Measurements from ENCODE around the gene ROBO3.

The ROBO3 gene

DNA sequence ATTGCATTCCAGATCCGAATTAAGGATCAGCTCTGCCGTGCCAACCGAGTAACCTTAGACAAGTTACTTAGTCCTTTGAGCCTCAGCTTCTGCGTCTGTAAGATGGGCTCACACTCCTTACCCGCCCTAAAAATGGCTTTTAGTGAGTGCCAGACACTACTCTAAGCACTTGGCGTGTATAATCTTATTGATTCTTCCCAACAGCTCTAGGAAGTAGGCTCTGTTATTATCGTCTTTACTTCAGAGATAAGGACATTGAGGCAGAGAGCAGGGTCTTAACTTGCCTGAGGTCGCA is 21.7 kb upstream of the ROBO3 start:
- no peak for DNase-seq

GRCh38 chr11:124844664-124845079 is 20.6 kb upstream of the ROBO3 start:
- no peak for DNase-seq

- DNase-seq, result no peak
Observed at GRCh38 chr11:124846070-124846673, 19.1 kb upstream of the ROBO3 start.

- no peak for DNase-seq
Observed at GRCh38 chr11:124859171-124859570, 6.1 kb upstream of the ROBO3 start.

DNA sequence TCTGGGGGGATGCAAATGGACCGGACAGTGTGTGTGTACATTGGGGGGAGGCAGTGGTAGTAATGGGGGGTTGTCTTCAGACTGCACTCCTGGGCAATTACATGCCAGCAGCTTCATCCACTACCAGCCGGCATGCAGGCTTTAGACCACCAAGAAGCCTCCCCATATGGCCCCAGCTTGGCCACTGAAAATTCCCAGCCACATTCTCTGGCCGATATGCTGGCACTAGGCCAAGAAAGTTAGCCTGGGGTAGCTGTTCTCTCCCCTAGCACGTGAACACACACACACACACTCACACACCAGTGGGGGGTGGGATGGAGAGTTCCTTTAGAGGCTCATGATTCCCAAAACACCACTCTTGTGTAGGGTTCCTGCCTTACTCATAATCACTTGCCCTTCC is 3.6 kb upstream of the ROBO3 start:
- DNase-seq, result no peak

- no peak for DNase-seq
Observed at GRCh38 chr11:124863137-124863825, 2.0 kb upstream of the ROBO3 start.

- no peak for DNase-seq
Observed at GRCh38 chr11:124863826-124864165, 1.4 kb upstream of the ROBO3 start.

DNA sequence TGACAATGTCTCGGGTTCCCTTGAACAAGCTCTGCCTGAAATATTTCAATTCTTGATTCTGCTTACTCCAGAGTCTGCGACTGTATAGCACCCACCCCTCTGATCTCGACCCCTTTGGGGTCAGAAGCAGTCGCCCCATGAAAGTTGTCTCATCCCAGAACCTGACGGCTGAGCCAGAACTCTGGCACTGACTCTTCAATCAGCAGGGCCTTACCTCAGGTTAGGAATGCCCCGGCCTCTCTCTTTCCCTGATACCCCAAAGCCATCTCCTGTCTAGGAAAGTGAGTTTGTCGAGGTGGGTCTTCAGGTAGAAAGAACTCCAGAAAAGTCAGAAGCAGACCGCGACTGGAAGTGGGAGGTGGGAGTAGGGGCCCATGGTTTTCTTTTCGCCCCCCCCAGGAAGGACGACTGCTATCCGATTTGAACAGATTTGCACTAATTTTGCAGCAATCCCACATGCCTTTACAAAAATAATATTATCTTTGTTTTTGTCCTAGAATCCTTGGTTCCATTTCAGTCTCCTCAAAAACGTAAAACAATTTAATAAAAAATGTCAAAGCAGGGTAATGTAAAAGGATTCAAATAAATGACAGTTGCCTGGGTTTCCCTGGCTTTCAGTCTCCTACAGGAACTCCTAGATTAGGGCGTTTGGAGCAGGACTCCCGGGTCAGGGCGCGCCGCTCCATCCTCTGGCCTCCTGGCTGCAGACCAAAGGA is 898 bp upstream of the ROBO3 start:
- DNase-seq, result no peak

DNA sequence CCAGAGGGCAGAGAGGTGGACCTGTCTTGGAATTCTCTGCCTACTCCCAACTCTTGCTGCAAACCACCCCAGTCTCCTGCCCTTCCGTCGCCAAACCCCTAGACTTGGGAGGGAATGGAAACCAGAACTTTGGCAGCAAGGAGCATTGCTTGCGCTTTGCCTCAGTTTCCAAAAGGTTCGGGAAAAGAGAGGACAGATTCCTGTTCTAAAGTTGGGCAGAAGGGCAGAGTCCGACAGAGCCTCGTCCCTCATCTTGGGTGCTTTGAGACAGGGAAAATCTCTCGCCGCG is 396 bp upstream of the ROBO3 start:
- DNase-seq, result no peak

DNA sequence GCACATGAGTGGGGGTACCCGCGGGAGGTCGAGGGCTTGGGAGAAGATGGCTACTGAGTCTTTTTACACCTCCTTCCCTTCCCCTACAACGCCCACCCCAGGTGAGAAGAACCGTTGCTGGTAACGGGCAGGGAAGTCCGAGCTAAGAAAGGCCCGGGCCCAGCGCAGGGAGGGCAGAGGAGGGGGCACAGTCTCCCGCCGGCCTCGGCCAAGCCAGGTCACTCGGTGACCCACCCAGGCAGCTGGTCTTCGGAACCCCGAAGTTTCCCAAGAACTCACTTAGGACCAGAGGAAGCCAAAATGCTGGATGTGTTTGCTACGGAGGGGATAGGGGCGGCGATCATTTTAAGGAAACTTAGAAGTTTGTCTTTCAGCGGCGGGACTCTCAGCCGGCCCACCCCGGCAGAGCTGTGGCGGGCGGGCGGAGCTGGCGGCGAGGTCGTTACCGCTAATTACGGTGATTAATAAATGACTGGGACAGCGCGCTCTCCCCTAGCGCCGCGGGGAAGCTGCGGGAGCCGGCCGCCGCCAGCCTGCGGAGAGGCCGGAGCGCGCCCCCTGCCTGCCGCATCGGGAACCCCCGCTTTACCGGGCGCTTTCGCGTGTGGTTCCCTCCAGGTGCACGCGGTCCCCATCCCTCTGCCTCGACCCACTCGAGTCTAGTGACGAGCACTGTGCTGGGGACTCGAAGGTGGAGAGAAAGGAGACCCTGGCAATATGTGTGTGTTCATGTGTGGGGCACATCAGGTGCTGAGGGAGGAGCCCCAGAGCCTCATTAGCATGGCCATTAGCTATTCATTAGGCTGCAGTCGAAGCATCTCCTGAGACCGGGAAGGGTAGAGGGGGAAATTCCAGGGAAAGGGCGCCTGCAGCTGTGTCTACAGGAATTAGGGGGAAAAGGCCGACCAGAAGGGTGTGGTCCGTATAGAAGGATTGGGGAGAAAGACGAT is 945 bp downstream of the ROBO3 start:
- DNase-seq, result peak; percentile 54

- no peak for DNase-seq
Observed at GRCh38 chr11:124867700-124868099, 2.5 kb downstream of the ROBO3 start.

DNA sequence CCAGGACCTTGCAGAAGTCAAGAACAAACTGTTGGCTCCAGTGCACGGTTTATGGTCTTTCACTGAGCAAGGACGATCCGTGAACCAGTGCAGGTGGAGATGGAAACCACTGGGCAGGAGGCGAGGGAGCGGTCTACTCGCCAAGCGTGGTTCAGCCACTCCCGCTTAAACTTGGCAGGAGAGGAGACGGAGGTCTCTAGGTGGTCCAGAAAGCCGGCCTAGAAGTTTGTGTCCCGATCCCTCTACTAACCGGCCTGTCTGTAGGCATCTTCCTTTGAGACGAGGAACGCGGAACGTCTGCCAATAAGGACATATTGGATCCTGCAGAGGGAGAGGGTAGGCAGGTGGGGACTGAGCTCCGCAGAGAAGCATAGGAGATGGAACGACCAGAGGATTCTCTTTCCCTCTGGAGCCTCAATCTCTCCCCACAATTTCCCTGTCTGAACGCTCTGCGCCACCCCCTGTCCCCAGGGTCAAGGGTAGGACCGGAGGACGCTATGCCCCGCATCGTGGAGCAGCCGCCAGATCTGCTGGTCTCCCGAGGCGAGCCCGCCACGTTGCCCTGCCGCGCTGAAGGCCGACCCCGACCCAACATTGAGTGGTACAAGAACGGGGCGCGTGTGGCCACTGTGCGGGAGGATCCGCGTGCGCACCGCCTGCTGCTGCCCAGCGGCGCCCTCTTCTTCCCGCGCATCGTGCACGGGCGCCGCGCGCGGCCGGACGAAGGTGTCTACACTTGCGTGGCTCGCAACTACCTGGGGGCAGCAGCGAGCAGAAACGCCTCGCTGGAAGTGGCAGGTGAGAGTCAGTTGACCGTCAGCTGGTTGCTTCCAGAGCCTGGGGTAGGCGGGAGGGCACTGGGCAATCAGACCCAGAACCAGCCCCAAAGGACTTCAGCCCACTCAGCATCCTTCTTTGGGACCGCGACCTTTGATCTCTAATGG is 3.4 kb downstream of the ROBO3 start:
- no peak for DNase-seq

GRCh38 chr11:124869331-124869730 is 4.1 kb downstream of the ROBO3 start:
- no peak for DNase-seq

- no peak for DNase-seq
Observed at GRCh38 chr11:124869856-124870387, 4.7 kb downstream of the ROBO3 start.

DNA sequence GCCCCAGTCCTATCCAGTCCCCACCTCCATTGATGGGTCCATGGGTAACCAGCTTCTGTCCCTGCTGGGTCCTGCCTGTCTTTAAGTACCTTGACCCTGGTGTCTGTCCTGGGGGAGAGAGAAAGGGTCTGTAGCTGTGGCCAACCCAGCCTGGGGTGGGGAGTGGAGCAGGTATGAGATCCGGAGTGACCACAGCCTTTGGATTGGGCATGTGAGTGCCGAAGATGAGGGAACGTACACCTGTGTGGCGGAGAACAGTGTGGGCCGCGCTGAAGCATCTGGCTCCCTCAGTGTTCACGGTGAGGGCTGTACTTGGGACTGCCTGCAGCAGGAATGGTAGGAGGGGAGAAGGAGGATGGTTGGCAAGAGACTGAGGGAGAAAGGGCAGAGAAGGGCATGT is 5.2 kb downstream of the ROBO3 start:
- no peak for DNase-seq

GRCh38 chr11:124872280-124872679 is 7.0 kb downstream of the ROBO3 start:
- no peak for DNase-seq

DNA sequence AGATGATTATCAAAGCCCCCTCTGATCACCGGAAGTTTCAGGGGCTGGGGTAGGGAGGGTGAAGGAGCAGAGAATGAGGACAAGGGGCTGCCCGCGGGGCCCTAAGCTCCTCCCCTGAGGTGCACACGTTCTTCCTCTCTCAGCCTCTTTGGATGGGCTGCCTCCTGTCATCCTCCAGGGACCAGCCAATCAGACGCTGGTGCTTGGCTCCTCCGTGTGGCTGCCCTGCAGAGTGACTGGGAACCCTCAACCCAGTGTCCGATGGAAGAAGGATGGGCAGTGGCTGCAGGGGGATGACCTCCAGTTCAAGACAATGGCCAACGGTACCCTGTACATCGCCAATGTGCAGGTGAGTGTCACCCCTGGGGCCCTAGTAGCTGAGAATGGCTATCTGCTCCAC is 7.5 kb downstream of the ROBO3 start:
- DNase-seq, result no peak

DNA sequence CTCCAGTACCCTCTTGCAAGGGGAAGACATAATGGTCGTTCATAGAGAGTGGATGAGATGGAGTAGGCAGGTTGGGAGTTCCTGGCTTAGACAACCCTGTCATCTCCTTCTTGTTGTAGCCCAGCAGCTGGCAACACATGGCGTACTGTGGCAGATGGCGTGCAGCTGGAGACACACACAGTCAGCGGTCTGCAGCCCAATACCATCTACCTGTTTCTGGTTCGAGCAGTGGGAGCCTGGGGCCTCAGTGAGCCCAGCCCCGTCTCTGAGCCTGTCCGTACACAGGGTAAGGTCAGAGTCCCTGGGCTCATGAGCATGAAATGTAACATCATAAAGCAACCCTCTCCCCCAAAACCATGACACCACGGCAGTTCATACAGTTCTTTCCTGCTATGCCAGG is 8.7 kb downstream of the ROBO3 start:
- no peak for DNase-seq

- DNase-seq, result no peak
Observed at GRCh38 chr11:124874571-124875255, 9.5 kb downstream of the ROBO3 start.

GRCh38 chr11:124875401-124875800 is 10.2 kb downstream of the ROBO3 start:
- DNase-seq, result no peak

GRCh38 chr11:124875943-124876817 is 10.9 kb downstream of the ROBO3 start:
- DNase-seq, result peak; percentile 80
